Mammary microvascular endothelial cell (primary cell): ENCODE measurements around the gene RFESD. TPM values are rescaled to one million over a fixed set of nuclear protein-coding genes. Genes with fewer than 3 reads are reported as not detected.

Source experiments
- total RNA-seq: library from RNA; depleted of rRNA; stranded (reverse); fragments of >200 nt; gene quantifications from 2 replicates; pipeline ENCODE4 v1.2.3, GENCODE V29; 2015

RFESD gene
- total RNA-seq, result 0.69 and 3.1 TPM in 2 replicates

DNA sequence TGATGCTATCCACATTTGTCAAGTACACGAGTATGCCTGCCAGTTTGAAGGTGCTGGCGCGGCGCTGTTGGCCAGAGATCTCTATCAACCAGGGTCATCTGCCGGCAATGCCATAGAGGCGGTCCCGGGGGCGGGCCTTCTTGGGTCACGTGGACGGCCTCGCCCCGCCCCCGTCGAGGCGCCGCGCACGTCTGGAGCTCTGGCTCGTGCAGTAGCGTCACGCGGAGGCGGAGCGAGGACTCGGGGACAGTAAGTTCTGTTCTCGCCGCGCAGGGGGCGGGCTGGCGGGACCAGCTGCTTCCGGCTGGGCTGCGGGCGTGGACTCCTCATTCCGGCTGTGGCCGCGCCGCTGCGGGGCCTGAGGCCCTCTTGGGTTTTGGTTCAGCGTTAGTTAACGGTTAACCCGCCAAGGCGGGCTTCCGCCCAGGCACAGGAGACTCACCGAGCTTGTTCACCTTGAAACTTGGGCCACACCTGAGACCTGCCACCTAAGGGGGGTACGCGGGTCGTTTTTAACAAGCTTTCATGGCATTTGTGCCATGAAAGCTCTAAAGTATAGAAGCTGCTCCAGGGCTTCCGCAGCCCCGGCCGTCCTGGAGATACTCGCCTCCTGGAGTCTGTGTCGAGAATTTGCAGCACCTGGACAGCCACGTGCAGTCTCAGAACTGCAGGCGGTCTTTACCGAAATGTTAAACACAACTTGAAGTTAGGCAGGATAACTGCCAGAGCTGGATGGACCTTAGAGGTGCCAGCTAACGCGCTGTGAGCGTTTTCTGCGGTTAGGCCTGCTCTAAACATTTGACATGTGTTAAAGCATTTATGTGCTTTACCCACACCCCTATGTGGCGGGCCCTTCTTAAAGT, at the start of gene RFESD:
Gene RFESD, plus strand, starts transcription at position 209 of the 863 bp plus-strand sequence. CDS start 5,495 bp downstream, outside the sequence.

GRCh38 chr5:95620030-95620869, 26.3 kb upstream of the RFESD start, which contains the start of gene GPR150:
TSS of gene GPR150 (plus strand) at chr5:95620087. CDS start at chr5:95620276, 189 bp downstream.

DNA sequence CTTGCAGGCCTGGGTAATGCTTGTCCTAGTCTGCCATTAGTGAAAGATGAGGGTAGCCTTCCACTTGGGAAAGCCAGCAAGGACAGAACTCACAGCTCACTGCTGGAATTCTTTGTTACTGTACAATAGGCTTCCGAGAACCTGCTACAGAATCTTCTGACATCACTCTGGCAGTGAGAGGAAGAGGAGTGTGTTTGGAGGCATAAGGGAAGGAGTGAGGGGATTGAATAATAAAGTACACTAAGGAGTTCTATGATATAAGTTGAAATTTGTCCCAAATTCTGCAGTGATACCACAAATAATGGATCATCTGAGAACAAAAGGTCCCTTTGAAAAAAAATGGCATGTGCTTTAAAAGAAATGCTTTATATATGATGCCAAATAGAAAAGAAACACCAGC, 36.3 kb downstream of the RFESD start, which contains the start of gene SPATA9:
Gene SPATA9, minus strand, starts transcription at position 101 of the 400 bp plus-strand sequence. CDS start 137 bp downstream, outside the sequence.

Other genes starting within 250 kb of the RFESD start
- 65.8 and 80.4 TPM in 2 replicates for gene SKIC3, start 91.8 kb upstream of the RFESD start, total RNA-seq
- gene ARSK, start 91.7 kb upstream of the RFESD start, total RNA-seq, result 8.2 TPM in 2 replicates
- 1.5 and 1.9 TPM in 2 replicates for gene GPR150, start 26.7 kb upstream of the RFESD start, total RNA-seq
- gene SPATA9, start 36.2 kb downstream of the RFESD start, total RNA-seq, result 0.39 and 2.3 TPM in 2 replicates
- gene RHOBTB3, start 84.6 kb downstream of the RFESD start, total RNA-seq, result 160 and 167 TPM in 2 replicates
- 32.6 and 36.0 TPM in 2 replicates for gene GLRX, start 175.9 kb downstream of the RFESD start, total RNA-seq